NCI-H2171 (cell line): ENCODE data around the gene LCORL.
"Not testable (repeated sequence)": the region's sequence is repeated elsewhere in the genome, so short reads cannot be mapped to it uniquely, and the experiment has no call there.

Source experiments
- DNase-seq: peaks from one replicate; lab custom pipeline; 2025; lab: John Stamatoyannopoulos, UW

The LCORL gene

DNA sequence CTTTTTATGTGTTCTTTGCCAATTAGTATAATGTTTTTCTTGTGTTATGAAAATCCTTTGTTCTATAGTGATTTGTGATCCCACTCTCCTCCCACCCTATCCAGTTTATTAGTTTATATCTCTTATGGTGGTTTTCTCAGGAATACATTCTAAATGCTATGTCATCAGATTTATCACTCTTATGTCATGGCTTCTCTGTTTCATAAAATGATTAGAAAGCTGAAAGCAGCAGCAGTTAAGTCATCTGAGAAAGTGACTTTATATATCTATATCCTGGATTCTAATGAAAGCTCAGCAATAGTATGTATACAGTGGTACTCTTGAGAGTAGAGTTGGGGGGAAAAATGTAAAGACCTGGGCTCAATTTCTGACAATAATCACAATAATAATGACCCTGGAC lies 169.6 kb downstream of the LCORL start:
- DNase-seq = no peak

DNA sequence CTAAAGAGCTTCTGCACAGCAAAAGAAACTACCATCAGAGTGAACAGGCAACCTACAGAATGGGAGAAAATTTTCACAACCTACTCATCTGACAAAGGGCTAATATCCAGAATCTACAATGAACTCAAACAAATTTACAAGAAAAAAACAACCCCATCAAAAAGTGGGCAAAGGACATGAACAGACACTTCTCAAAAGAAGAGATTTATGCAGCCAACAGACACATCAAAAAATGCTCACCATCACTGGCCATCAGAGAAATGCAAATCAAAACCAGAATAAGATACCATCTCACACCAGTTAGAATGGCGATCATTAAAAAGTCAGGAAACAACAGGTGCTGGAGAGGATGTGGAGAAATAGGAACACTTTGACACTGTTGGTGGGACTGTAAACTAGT lies 171.3 kb downstream of the LCORL start:
- DNase-seq = not testable (repeated sequence)

DNA sequence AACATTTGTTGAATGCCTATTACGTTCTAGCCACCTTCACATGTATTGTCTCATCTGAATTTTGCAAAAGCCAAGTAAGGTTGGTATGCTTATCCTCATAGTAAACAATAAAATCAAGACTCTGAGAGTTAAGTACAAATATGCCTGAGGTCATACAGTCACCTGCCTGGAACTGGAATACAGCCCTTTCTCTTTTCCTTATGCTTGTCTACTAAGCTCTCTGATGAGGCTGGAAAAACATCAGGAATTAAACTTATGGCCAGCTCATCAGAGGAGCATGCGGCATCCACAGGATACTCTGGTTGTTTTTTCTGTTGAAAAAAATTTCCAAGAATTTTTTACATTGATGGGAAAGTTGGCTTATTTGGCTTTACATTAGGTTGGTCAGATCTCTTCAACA lies 175.3 kb downstream of the LCORL start:
- DNase-seq = no peak

DNA sequence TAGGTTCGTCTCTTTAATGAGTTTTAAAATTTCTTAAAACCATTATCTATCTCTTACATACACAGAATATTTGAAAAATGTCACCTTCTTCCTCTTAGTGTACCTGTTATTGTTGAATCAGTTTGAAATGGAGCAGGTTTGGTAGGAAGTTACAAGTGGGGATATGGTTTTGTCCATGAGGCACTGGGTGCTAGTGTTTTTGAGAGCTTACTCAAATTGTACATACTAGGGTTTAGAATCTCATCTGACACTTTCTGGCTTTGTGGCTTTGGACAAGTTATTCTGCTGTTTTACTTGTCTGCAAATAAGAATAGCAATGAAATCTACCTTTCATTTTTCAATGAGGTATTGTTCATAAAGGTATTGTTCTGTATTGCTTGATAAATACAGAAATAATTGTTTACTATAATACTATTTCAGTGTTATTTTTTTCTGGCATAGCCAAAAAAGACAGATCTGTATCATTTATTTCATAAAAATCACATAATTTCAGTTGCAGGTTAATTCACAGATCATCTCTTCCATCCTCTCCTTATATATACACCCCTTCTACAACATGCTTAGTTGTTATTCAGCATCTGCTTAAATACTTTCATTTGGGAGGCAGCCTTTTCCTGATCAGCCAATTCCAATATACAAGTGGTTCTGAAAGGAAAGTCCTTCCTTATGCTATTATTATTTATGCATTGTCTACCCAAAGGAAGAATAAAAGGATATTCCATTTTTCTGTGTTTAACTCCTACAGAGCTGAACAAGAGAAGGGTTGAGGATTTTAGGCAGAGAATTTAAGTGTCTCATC lies 197.5 kb downstream of the LCORL start:
- DNase-seq = no peak

DNA sequence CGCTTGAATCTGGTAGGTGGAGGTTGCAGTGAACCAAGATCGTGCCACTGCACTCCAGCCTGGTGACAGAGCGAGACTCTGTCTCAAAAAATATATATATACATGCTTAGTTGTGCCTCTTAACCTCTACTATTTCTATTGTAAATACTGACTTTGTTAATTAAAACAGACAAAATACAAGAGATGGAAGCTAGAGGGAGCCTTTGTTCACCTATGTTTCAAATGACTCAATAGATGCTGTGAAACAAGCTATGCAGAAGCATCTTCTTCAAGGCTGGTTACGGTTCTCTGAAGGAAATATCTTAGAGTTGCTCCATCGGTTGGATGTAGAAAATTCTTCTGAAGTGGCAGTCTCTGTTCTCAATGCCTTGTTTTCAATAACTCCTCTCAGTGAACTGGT lies 204.5 kb downstream of the LCORL start:
- no peak for DNase-seq

DNA sequence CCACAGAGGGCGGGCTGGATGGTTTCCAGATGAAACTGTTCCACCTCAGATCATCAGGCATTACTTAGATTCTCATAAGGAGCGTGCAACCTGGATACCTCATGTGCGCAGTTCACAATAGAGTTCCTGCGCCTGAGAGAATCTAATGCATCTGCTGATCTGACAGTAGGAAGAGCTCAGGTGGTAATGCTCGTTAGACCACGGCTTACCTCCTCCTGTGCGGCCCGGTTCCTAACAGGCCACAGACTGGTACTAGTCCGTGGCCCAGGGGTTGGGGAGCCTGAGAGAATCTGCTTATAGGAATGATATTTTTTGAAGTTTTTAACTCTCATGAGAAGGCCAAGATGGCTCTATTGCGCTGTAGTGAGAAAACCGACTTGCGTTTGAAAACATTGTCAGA lies 205.4 kb downstream of the LCORL start:
- no peak for DNase-seq

DNA sequence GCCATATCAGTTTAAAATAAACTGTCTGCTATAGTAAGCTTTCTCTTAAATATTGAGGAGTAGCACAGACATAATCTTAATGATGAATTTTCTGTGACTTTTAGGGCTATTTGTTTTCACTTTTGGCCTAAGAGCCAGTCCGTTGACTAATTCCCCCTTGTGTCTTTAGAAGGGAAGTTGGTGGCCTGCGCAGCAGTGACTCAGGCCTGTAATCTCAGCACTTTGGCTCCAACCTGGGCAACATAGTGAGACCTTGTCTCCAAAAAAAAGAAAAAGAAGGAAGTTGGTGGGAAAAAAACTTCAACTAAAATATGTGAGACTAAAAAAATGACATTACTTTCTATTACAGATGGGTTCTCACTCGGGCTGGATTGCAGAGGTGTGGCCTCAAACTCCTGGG lies 207.4 kb downstream of the LCORL start:
- DNase-seq = no peak

DNA sequence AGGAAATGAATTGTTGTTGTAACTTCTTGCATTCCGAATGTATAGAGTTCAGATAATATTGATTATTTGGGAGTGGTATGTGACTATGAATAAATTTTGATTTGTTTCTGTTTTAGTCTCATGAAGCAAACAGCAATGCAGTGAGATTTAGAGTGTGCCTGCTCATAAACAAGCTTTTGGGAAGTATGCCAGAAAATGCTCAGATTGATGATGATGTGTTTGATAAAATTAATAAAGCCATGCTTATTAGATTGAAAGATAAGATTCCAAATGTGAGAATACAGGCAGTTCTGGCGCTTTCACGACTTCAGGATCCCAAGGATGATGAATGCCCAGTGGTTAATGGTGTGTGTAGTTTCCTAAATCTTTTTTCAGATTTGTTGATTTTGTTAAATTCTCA lies 208.8 kb downstream of the LCORL start:
- no peak for DNase-seq

DNA sequence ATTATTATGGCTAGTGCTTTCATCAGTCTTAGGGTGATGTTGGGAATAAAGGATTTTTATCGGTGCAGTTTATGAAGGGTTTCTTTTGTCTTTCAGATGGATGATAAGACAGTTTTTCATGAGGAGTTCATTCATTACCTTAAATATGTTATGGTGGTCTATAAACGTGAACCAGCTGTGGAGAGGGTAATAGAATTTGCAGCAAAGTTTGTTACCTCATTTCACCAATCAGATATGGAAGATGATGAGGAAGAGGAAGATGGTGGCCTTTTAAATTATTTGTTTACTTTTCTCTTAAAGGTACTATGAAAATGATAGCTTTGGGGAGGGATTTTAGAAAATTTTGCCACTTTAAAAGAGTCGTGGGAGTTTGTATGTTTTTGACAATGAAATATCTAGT lies 209.4 kb downstream of the LCORL start:
- no peak for DNase-seq

DNA sequence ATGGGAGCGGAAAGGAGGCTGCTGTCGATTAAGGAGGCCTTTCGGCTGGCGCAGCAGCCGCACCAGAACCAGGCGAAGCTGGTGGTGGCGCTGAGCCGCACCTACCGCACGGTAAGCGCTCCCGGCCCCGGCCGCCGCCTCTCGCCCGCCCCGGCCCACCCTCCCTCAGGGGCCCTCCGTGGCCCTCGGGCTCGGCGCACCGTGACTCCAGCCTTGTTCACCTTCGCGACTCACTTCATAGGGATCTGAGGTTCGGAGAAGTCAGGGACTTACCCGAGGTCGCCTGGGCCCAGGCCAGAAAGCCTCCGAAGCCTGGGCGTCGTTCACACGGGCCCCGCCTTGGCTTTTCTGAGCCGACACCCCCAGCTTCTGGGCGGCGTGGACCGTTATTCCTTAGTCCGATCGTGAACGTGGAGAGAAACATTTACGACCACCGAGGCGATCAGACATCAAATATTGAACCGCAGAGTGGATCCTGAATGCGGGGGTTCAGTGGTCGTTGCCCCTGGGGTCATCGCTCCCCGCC lies 210.4 kb downstream of the LCORL start:
- DNase-seq = no peak

DNA sequence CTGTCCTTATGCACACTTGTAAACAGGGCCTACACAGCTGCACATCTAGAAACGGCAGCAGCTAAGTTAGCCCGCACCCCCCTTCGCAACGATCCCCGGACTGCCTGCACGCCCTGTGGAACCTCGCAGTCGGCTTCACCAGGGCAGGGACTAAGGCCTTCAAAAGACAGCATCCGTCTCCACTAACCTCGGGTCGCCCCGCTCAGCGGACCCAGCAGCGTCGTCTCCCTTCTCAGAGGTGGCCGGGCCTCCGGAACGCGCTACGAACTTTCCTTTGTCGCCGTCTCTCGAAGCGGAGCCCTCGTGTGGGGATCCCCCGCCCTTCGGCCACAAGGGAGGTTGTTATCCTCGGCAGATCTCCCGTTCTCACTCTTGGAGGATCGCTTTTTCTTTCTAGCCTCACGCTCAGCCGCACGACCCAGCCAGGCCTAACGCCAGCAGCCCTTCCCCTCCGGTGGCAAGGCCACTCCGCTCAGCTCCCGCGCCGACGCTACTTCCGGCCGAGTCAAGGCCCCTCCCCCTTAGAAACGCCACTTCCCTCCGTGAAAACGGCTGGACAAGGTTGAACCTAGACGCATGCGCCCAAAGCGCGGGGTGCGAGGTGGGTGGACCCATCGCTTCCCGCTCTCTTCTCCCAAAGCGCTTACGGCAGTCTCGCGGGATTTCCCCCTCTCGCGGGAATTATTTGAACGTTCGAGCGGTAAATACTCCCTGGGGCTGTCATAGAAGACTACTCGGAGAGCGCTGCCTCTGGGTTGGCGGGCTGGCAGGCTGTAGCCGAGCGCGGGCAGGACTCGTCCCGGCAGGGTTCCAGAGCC lies 211.1 kb downstream of the LCORL start, which contains the start of the genes DCAF16 and NCAPG:
Gene DCAF16, minus strand, starts transcription at position 498 of the 818 bp plus-strand sequence. CDS start 6,616 bp downstream, outside the sequence.
Gene NCAPG, plus strand, starts transcription at position 720 of the 818 bp plus-strand sequence. CDS start 99 bp downstream, outside the sequence.
- peak; percentile 90 for DNase-seq

DNA sequence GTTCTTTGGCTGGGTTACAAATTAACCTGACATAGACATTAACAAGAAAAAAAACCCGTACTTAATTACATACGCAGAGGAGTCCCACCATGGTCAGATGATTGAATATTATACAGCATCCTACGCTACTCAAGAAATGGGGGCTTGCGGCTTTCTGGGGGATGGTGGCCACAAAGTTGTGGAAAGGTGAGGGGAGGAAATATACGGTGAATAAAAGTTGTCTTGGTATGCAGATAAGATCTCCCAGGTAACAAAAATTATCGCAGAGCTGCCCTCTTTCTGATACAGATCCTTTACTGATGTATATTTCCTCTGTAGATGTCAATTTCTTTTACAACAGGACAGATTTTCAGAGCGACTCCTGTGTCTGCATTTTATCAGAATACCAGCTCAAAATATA lies 211.9 kb downstream of the LCORL start:
- DNase-seq = no peak

DNA sequence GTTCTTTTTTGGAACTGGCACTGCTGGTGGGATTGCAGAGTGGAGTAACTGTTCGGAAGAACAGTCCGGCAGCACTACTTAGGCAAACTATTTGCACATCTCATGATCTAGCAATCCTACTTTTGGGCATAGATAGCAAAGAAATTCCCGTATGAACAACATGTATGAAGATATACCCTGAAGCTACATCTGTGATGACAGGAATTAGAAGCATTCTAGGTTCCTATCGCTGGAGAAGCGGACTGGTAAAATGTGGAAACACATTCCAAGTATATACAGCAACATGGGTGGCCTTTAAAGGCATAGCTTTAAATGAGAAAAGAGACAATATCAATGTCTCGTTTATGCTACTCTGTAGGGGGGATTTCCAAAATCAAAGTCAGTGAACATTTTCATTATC lies 214.1 kb downstream of the LCORL start:
- DNase-seq = no peak

DNA sequence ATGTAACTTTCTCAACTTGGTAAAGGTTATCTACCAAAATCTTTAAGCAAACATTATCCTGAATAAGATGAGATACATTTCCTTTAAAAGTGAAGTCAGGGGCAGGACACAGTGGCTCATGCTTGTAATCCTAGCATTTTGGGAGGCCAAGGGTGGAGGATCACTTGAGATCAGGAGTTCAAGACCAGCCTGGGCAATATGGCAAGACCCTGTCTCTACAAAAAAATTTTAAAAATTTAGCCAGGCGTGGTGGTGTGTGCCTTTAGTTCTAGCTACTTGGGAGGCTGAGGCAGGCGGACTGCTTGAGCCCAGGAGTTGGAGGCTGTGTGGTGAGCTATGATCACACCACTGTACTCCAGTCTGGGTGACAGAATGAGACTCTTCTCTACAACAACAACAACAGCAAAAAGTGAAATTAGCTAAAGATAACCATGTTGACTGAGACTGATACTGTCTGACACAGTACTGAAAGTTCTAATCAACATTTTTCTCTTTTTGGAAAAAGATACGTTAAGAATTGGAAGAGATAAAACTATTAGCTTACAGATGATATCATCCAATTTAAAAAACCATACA lies 215.9 kb downstream of the LCORL start:
- DNase-seq = no peak

DNA sequence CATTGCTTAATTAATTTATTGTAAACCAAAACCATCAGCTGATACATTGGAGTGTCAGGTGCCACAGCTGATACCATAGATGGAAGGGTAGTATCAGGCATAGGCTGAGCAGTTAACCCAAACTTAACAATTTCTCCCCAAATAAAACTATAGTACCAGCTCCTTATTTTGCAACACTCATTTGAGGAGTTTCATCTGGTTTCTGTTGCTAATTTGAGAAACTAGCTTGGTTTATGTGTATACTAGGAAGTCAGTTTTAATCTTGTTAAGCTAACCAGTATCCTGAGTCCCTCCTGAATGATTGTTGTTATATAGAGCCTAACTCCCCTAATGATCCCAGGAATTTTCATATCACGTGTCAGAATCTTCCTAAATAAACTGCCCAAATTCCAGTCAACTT lies 223.7 kb downstream of the LCORL start:
- no peak for DNase-seq

DNA sequence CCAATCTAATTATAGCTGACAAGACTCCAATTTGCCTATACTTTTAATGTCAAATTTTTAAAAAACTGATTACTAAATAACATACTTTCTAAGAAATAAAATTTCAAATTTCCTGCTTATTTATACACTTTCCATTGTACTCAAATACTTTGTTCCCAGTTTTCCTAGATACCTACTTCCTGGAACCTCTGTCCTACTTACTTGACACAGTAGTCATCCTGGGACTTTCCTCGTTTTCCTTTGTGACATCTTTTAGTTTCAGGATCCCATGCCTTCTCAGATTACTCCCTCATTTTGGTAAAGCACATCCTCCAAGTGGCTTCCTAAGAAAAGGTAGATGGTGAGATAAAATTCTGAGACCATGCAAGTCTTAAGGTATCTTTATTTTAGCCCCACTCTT lies 226.8 kb downstream of the LCORL start:
- no peak for DNase-seq
